A549 treated with AZD2906 at 1 μM for 4 hours (cell line): ENCODE data around the gene PRPS2. TPM values are rescaled to one million over a fixed set of nuclear protein-coding genes. Genes with fewer than 3 reads are reported as not detected.

Source experiments
- total RNA-seq: library from RNA; stranded (reverse); fragments of 200-300 nt; extraction: Qiagen RNA extraction; gene quantifications from 5 replicates; pipeline ENCODE4 v1.2.3, GENCODE V29; 2022

PRPS2 gene
- total RNA-seq, result 34.3 to 47.1 TPM (median 46.5 TPM) in 5 replicates

DNA sequence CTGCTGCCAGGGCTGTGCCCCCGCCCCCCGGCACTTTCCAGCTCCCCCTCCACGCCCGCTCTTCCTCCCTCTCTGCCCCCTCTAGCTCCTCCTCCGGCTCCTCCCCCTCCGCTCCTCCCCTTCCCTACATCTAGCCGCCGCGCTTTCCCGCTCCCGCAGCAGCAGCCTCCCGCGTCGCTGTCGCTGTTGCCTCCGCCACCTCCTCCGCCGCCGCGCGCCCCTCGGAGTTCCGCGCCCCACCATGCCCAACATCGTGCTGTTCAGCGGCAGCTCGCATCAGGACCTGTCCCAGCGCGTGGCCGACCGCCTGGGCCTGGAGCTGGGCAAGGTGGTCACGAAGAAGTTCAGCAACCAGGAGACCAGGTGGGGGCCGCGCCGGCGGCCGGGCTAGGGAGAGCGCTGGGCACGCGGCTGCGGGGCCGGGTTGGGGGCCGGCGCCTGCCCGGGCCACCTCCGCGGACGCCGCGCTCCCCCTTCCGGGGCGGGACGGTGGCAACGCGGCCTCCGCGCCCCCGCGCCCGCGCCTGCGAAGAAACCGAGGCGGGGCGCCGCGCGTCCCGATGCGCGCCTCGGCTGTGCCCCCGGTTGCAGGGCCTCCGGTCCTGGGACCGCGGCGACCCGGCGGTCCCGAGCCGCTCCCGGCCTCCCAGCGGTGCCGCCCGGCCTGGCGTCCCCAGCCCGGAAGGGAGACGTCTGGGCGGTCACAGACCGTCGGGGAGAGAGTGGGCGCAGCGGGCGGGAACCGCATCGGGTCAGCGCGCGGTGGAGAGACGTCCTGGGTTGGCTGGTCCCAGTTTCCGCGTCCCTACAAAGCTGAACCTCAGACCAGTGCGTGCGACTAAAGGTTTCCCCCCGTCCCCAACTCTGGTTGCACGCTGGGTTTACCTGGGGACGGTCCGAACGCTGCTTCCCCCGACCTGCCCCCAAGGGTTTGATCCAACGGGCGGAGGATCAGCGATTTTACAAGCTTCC lies at the start of gene PRPS2:
PRPS2 (plus strand) TSS at position 156 of the 972 bp plus-strand sequence; CDS start at position 242, 86 bp downstream.

GRCh38 chrX:12866451-12867377 lies 75.5 kb downstream of the PRPS2 start, which contains the start of gene TLR7:
TSS of gene TLR7 (plus strand) at chrX:12867072. CDS start at chrX:12867579, 507 bp downstream.

Other genes starting within 250 kb of the PRPS2 start
- not detected in 5 replicates for gene TLR7, start 75.7 kb downstream of the PRPS2 start, total RNA-seq
- gene TLR8, start 115.2 kb downstream of the PRPS2 start, total RNA-seq, result not detected in 5 replicates
- gene TMSB4X, start 183.7 kb downstream of the PRPS2 start, total RNA-seq, result 5,042 to 7,640 TPM (median 5,638 TPM) in 5 replicates